HG03457 (cell line): ENCODE results near the gene WWC1.
"Not testable (repeated sequence)": the region's sequence is repeated elsewhere in the genome, so short reads cannot be mapped to it uniquely, and the experiment has no call there.

Source experiments
- ATAC-seq: cut with Tn5 transposase; IDR thresholded peaks from one replicate; pipeline ENCODE4 v1.9.1; 2021; ENCODE audit warnings: moderate number of reproducible peaks; ENCODE audit not compliant: unreplicated experiment

Gene WWC1

GRCh38 chr5:168307022-168307421, 15.6 kb downstream of the WWC1 start:
- no peak for ATAC-seq

DNA sequence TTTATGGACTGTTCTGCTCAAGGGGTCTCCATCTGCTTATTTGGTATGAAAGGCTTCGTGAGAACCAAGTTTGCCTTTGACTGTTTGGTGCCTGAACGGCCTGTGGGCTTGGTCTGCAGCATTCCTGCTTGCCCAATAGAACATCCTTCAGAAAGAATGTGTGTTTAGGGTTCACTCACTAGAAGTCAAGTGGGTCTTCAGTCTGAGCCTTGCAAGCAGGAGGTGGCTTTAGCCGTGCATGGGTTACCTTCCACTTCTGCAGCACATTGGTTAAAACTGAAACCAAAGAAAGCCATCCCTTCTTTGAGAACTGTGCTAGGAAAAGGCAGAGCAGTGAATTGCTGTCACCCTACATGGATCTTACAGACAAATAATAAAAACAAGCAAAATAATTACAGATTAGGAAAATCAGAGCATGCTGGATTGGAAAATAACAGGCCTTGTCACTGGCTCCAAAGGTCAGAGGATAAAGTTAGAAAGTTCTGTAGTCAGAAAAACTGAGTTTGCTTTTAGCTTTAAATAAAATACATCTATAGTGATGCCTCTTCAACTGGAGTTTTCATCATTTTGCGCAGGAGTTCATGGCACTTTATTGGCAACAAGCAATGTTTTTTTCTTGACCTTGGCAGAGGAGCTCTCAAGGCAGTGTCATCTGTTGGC, 16.6 kb downstream of the WWC1 start:
- no peak for ATAC-seq

DNA sequence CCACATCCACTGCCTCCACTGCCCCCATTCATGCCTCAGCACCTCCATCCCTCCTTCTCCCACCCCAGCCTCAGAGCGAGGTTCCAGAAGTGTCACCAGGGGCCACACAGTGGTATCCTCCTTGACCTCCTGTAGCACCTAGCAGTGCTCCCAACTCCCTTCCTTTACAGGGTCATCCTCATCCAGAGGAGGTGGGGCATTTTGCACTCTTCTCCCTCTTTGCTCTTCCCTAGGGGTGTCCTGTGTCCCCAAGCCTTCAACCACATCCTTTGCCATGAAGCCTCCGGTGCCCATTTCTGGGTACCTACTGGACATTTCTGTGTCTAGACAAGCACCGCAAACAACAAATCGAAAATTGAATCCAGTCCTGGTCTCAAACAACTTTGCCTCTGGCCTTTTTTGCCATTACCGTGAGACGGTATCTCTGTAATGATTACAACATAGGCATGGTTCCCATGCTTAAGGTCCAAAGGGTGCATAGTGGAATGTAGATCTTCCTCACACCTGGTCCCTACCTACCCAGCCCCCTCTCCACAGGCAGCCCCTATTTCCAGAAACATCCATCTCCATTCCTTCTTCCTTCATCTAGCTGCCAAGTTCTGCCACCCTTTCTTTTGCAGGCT, 17.6 kb downstream of the WWC1 start:
- ATAC-seq: no peak

- ATAC-seq: not testable (repeated sequence)
These were observed 19.1 kb downstream of the WWC1 start for GRCh38 chr5:168310541-168310940.

DNA sequence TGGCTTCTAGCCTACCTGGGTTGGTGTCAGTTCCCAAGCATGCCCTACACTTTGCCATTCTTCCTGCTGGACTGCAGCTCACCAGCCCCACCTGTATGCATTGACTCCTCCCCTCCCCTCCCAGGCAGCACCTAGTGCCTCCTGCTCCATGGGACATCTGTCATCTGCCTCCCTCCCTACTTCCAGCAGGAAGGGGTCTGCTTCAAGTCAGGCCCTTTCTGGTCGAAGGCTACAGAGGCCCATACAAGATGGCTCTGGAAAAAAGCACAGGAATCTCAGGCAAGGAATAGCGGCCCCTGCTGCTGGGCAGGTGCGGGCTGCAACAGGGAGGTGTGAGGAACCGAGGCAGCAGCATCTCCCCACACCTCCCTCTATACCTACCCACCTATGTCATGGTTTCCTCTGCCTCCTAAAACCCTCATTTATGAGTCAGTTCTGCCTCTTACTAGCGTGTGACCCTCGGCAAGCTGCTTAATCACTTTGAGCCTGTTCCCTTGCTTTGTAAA, 19.7 kb downstream of the WWC1 start:
- no peak for ATAC-seq

DNA sequence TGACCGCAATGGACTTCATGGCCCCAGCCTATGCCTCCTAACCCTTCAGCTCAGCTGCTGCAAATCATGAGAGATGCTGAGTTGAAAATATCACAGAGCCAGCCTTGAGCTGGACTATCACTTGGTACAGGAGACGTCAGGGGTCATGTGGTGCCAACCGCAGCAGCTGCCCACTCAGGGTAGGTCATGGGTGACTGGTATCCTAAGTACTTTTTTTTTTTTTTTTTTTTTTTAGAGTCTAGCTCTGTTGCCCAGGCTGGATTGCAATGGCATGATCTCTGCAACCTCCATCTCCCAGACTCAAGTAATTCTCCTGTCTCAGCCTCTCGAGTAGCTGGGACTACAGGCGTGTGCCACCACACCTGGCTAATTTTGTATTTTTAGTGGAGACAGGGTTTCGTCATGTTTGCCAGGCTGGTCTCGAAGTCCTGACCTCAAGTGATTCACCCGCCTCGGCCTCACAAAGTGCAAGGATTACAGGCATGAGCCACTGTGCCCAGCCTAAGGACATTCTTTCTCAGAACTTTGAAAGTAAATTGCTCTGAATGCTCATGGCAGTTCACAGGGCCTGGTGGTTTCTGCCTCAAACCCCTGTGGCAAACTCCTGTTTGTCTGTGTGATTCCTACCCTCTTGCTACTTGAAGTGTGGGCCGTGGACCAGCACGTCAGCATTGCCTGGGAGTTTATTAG, 21.3 kb downstream of the WWC1 start:
- no peak for ATAC-seq

DNA sequence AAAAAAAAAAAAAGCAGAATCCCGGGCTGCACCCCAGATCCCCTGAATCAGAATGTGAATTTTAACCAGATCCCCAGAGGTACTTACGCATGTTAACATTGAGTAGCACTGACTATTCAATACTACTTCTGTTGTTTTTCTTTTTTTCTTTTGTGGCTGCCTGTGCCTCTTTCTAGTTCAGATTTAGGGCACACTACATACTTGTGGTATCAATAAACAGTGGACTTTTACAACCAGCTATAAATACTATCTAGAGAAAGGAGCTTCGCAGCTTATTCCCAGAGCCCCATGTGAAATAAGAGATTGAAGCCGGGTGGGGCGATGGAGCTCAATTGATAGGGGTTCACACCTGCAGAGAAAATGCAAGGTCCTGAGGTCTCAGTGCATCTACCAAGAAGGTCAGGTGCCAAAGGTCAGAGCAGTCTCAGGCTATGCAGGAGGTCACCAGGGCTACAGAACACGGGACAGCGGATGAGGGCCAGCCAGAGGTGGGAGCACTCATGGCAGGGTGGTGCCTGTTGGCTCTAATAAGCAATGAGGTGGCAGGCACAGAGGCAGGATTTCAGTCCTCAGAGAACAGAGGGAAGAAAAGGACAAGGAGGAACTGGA, 22.3 kb downstream of the WWC1 start:
- ATAC-seq: no peak

DNA sequence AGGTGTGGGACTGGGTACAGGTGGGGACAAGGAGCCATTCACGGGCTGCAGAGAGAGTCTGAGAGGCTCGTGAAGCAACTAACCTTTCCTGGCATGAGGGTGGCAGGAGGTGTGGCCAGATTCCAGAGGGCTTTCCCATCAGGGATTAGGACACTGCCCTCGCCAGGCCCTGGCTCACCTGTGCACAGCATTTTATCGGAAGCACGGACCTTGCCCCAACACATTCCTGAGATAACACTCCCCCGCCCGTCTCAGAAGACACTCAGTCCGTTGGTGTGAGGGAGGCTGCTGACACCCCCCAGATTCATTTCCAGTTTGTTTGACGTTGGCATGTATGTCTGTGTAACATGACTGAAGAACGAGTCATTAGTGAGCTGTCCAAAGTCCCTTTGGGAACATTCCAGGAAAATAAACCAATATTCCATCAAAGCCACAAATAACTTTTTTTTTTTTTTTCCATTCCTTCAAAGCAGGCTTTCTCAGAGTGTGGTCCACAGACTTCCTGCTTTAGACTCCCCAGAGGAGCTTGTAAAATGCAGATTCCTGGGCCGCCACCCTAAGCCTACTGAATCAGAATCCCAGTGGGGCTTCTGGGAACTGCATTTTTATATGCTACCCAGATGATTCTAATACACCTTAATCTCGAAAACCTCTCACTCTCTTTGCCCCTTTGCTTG, 23.4 kb downstream of the WWC1 start:
- ATAC-seq: no peak

- no peak for ATAC-seq
These were observed 24.1 kb downstream of the WWC1 start for GRCh38 chr5:168315416-168316138.

GRCh38 chr5:168316139-168316578, 24.7 kb downstream of the WWC1 start:
- ATAC-seq: no peak

- no peak for ATAC-seq
These were observed 25.7 kb downstream of the WWC1 start for GRCh38 chr5:168317096-168317520.

DNA sequence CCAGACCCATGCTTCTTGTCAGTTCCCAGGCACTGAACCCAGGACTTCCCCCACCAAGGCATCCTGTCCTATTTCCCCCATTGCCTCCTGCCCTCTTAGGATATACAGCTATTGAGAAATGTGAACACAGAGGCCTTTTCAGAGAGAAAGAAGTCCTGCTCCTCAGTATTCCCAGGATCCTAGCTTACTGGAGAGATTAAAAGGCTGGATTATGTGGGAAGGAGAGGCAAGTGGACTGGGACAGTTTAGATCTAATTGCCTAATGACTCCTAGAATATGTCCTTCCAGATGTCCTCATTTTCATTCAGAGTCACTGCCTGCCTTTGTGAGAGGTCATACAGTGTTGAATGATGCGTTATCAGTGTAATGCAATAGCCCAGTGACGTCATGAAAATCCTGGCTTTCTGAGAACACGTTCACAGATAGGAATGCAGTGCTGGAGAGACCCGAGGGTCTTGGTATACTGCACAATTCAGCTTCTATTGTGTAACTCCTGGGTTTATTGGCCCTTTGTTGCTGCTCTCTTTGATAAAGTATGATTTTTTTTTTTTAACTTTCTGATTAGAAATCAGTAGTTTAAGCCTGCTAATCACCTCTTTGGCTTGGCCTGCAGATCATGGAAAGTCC, 26.2 kb downstream of the WWC1 start:
- no peak for ATAC-seq

DNA sequence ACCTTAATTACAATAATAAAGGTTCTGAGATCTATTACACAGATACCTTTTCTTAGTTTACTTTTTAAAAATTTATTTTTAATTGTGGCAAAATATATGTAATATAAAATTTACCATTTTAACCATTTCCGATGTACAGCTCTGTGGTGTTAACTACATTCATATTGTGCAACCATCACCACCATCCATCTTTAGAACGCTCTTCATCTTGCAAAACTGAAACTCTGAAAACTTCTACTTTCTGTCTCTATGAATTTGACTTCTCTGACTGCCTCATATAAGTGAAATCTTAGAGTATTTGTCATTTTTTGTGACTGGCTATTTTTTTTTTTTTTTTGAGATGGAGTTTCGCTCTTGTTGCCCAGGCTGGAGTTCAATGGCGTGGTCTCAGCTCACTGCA, 26.8 kb downstream of the WWC1 start:
- no peak for ATAC-seq

- ATAC-seq: no peak
These were observed 28.3 kb downstream of the WWC1 start for GRCh38 chr5:168319774-168320173.

DNA sequence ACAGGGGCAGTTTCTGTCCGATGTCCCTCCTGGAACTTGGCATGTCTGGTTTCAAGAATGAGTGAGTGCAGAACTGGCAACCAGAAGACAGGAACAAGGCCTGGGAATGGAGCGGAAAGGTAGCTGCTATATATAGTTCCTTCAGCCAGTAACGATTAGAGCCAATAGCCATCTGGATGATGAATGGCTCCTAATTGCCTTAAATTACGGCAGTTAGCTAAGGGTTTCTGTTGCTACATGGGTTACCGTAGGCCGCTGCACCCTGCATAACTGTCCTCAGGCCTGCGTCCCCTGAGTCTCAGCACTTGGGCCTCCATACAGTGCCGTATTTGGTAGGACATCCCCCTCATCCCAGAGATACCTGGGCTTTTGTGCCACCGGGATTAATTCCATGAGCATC, 29.4 kb downstream of the WWC1 start:
- no peak for ATAC-seq

- no peak for ATAC-seq
These were observed 33.6 kb downstream of the WWC1 start for GRCh38 chr5:168324859-168325630.

DNA sequence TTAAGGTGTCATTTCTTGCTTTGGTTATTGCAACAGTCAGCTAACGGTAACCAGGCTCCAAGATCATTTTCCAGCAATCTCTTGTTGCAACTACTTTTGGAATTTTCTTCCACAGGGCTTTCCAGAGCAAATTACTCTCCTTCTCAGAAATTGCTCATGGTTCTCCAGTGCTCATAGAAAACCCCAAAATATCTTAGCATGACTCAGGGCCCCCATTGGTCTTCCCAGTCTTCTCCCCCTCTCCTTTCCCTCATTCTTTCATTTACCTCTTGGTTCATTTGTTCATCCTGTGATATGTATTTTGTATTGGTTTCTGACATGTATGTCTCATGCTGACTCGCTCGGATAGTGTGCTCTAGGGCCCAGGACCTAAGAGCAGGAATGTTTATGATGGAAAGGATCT, 35.6 kb downstream of the WWC1 start:
- ATAC-seq: no peak

GRCh38 chr5:168327451-168327850, 36.0 kb downstream of the WWC1 start:
- ATAC-seq: no peak

DNA sequence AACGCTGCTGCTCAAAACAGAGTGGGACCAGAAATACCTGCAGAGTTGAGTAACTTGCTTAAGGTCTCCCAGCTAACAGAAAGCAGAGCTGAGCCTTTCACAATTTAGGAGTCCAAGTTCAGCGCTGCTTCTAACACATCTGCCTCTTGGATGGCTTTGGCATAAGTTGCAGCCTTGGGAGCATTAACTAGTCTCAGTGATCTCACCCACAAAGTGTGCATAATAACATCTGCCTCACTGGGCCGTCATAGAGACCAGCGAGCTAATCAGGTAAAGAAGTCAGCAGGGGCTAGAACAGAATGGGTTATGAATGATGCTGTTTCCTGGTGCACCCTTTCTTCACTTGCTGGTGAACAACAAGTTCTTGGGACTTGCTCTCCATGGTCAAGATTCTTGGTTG, 36.5 kb downstream of the WWC1 start:
- no peak for ATAC-seq
